ENCODE results near the gene WDR93. TPM values are rescaled to one million over a fixed set of nuclear protein-coding genes. Genes with fewer than 3 reads are reported as not detected.

The WDR93 gene
- total RNA-seq, 2 donors from 2014 or later: 0.24 to 0.64 TPM

- Histone ChIP-seq H3K36me3 (ENCODE audit: control insufficient read depth, insufficient read depth, low read length) (no peaks in the 10 kb centered on the region), H3K9me3 (ENCODE audit: control insufficient read depth, low read length) (no peaks in the 10 kb centered on the region), H3K4me1 (ENCODE audit: control insufficient read depth, insufficient read depth, low read length) (no peaks in the 10 kb centered on the region), H3K9ac (ENCODE audit: extremely low read depth, low read length, poor library complexity, severe bottlenecking) (no peak overlapping the region), H3K27ac (ENCODE audit: low read depth, low read length) (no peak overlapping the region), H3K27me3 (ENCODE audit: control insufficient read depth, insufficient read depth, low read length, poor library complexity, severe bottlenecking) (peaks cover 34% of the 10 kb centered on the region), H3K4me3 (ENCODE audit: low read length) (no peak overlapping the region)
- H3K27ac Mint-ChIP-seq: no peak overlapping the region
- no peak for TF ChIP-seq CTCF (conservative IDR thresholded peaks at IDR 0.05)
- H3K27me3 Mint-ChIP-seq (ENCODE audit: insufficient read depth): peaks cover 69% of the 10 kb centered on the region
- 85 to 94% methylated on average over 2 to 4 of the region's 4 CpGs for WGBS, 2 experiments (ENCODE audit: insufficient coverage in 1 of 2, insufficient read length in 1 of 2)
- no peak for DNase-seq
- H3K9me3 Mint-ChIP-seq: no peaks in the 10 kb centered on the region
- no peak overlapping the region for H3K4me3 Mint-ChIP-seq
- peaks cover 2% of the 10 kb centered on the region for H3K4me1 Mint-ChIP-seq
- no peaks in the 10 kb centered on the region for H3K36me3 Mint-ChIP-seq (ENCODE audit: low read depth)
Observed at GRCh38 chr15:89735773-89736172, 45.2 kb downstream of the WDR93 start.

GRCh38 chr15:89740137-89740536, 49.5 kb downstream of the WDR93 start:
- no peak overlapping the region for H3K9ac ChIP-seq (ENCODE audit: extremely low read depth, low read length, poor library complexity, severe bottlenecking)
- H3K9me3 ChIP-seq (ENCODE audit: control insufficient read depth, low read length): no peaks in the 10 kb centered on the region
- H3K36me3 ChIP-seq (ENCODE audit: control insufficient read depth, insufficient read depth, low read length): no peaks in the 10 kb centered on the region
- H3K4me1 ChIP-seq (ENCODE audit: control insufficient read depth, insufficient read depth, low read length): no peaks in the 10 kb centered on the region
- no peaks in the 10 kb centered on the region for H3K36me3 Mint-ChIP-seq (ENCODE audit: low read depth)
- peaks cover 2% of the 10 kb centered on the region for H3K4me1 Mint-ChIP-seq
- 3 to 10% methylated on average over 6 to 8 of the region's 8 CpGs for WGBS, 2 experiments (ENCODE audit: insufficient coverage in 1 of 2, insufficient read length in 1 of 2)
- H3K27ac ChIP-seq (ENCODE audit: low read depth, low read length): no peak overlapping the region
- no peaks in the 10 kb centered on the region for H3K9me3 Mint-ChIP-seq
- DNase-seq: peak; percentile 90
- TF ChIP-seq CTCF (conservative IDR thresholded peaks at IDR 0.05): peak; percentile 93
- H3K27me3 ChIP-seq (ENCODE audit: control insufficient read depth, insufficient read depth, low read length, poor library complexity, severe bottlenecking): peaks cover 22% of the 10 kb centered on the region
- H3K27me3 Mint-ChIP-seq (ENCODE audit: insufficient read depth): peaks cover 56% of the 10 kb centered on the region
- H3K4me3 Mint-ChIP-seq: no peak overlapping the region
- no peak overlapping the region for H3K4me3 ChIP-seq (ENCODE audit: low read length)
- H3K27ac Mint-ChIP-seq: no peak overlapping the region

- Mint-ChIP-seq H3K27ac (no peak overlapping the region), H3K9me3 (no peaks in the 10 kb centered on the region), H3K4me3 (no peak overlapping the region), H3K4me1 (peaks cover 2% of the 10 kb centered on the region), H3K27me3 (ENCODE audit: insufficient read depth) (peaks cover 28% of the 10 kb centered on the region), H3K36me3 (ENCODE audit: low read depth) (no peaks in the 10 kb centered on the region)
- Histone ChIP-seq H3K9me3 (ENCODE audit: control insufficient read depth, low read length) (no peaks in the 10 kb centered on the region), H3K27ac (ENCODE audit: low read depth, low read length) (no peak overlapping the region), H3K4me3 (ENCODE audit: low read length) (no peak overlapping the region), H3K9ac (ENCODE audit: extremely low read depth, low read length, poor library complexity, severe bottlenecking) (no peak overlapping the region), H3K36me3 (ENCODE audit: control insufficient read depth, insufficient read depth, low read length) (no peaks in the 10 kb centered on the region), H3K4me1 (ENCODE audit: control insufficient read depth, insufficient read depth, low read length) (no peaks in the 10 kb centered on the region), H3K27me3 (ENCODE audit: control insufficient read depth, insufficient read depth, low read length, poor library complexity, severe bottlenecking) (peaks cover 40% of the 10 kb centered on the region)
- no peak for TF ChIP-seq CTCF (conservative IDR thresholded peaks at IDR 0.05)
- DNase-seq: no peak
- WGBS, 2 experiments (ENCODE audit: insufficient coverage in 1 of 2, insufficient read length in 1 of 2): 86 to 87% methylated on average over 8 of the region's 8 CpGs
Observed at GRCh38 chr15:89743011-89743410, 52.4 kb downstream of the WDR93 start.
